HUES64 (cell line): ENCODE measurements around the gene URB1.

Source experiments
- H3K27ac ChIP-seq: 2 replicates; pipeline ENCODE4 v1.7.0; 2013; ENCODE audit warnings: low read depth, low read length, inconsistent platforms
- H3K27me3 ChIP-seq: 2 replicates; pipeline ENCODE4 v1.6.1; 2013; ENCODE audit warnings: mild to moderate bottlenecking, low read length; ENCODE audit not compliant: insufficient read depth
- H3K36me3 ChIP-seq: 2 replicates; pipeline ENCODE4 v1.6.1; 2013; ENCODE audit warnings: mild to moderate bottlenecking, low read length; ENCODE audit not compliant: insufficient read depth
- H3K4me1 ChIP-seq: 2 replicates; pipeline ENCODE4 v1.6.1; 2013; ENCODE audit warnings: mild to moderate bottlenecking, low read length, moderate library complexity; ENCODE audit not compliant: insufficient read depth
- H3K4me3 ChIP-seq: 2 replicates; pipeline ENCODE4 v1.5.1; 2013; ENCODE audit warnings: mild to moderate bottlenecking, low read length, moderate library complexity
- H3K9ac ChIP-seq: 2 replicates; pipeline ENCODE4 v1.6.1; 2013; ENCODE audit warnings: mild to moderate bottlenecking, low read depth, low read length
- H3K9me3 ChIP-seq: 2 replicates; pipeline ENCODE4 v1.6.1; 2013; ENCODE audit warnings: low read depth, low read length; ENCODE audit not compliant: insufficient read depth
- WGBS: fragments of 150-250, 120-280 bp; methylation state at CpG from one replicate; pipeline ENCODE4 v1.1.7; 2013; ENCODE audit warnings: missing lambda C conversion rate; 5-methylcytosine and 5-hydroxymethylcytosine counted together

URB1 gene

DNA sequence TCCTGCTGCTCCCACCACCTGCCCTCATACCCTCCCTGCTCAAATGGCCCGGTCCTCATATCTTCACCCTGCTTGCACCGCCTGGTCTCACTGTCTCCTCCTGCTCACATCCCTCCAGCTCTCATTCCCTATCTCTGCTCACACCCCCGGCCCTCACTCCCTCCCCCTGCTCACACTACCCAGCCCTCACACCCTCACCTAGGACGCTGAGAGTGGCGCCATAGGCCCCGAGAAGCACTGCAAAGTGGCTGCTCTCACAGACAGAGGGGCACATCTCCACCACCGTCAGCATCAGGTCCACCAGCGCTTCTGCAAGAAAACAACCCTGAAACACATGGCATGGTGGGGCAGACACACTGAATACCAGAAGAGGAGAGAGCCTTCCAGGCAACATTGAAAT lies 55.6 kb downstream of the URB1 start:
- 91% methylated on average over 8 of the region's 8 CpGs for WGBS
- Histone ChIP-seq H3K9ac (no peak overlapping the region), H3K36me3 (peaks cover 95% of the 10 kb centered on the region)

DNA sequence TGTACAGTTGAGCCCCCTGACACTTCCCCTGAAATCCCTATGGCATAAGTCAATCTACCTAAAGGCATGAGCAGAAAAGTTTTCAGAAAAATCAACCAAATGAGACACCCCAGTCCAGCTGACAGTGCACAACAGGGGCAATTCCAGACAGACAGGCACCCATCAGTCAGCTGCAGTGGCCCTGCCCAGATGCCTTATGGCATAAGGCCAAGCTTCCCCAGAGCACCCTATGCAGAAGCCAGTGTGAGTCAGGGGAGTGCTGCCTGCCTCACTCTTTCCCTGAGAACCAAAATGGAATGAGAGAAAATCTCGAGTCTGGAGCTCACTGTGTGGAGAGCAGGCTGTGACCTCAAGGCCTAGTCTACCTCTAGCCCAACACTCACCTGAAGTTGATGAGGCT lies 56.1 kb downstream of the URB1 start:
- WGBS = 88% methylated on average over 1 of the region's 1 CpG
- Histone ChIP-seq H3K27me3 (no peaks in the 10 kb centered on the region), H3K36me3 (peaks cover 95% of the 10 kb centered on the region), H3K4me3 (no peak overlapping the region), H3K4me1 (peaks cover 9% of the 10 kb centered on the region; the same call in 1 of the 2 replicates), H3K9me3 (0 out of 2 replicates have a peak, but pooled peaks cover 3% of the 10 kb centered on the region), H3K27ac (no peak overlapping the region), H3K9ac (no peak overlapping the region)

More for the DNA sequence above, 55.6 kb downstream of the URB1 start:
- Histone ChIP-seq H3K27ac (no peak overlapping the region), H3K4me3 (no peak overlapping the region), H3K9me3 (0 out of 2 replicates have a peak, but pooled peaks cover 3% of the 10 kb centered on the region), H3K4me1 (peaks cover 5% of the 10 kb centered on the region; the same call in 1 of the 2 replicates), H3K27me3 (no peaks in the 10 kb centered on the region)

DNA sequence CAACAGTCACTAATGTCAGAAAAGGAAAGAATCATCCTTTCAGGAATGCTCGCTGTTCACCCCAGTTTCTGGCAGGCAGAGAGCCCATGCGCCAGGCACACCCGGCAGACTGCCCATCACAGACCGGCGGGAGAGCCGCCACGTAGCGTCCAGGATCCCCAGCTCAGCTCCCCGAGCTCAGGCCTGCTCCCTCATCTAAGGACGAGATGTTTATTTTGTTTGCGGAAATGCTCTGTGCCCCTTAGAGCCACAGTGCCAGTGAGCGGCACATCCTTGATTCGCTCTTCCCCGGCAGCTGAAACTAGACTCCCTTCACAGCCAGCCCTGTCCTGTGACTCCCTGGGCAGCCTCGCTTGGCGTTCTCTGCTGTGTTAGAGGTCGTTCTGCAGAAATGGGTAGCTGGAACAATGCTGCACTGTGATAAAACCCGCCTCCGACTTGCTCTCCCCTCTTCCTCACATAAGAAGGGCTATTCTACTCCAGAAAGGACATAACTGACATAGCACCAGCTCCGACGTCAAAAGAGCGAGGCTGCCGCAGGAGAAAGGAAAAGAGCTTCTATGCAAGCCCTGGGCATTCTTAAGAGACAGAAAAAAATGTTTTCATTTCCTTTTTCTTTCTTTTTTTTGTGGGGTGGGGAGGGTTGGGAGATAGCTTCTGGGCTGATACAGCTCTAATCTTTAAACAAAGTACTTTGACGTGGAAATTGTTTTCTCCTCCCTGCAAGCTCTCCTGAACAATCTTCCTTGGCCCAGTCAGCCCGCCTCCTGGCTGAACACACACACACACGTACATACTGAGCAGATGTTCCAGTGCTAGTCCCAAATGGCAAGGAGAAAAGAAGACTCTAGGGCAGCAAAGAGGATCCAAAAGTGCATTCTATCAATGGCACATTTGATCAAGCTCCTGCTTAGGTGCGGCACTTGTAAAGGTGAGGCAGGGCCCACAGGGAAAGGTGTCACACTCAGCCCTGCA lies 56.9 kb downstream of the URB1 start:
- H3K27me3 ChIP-seq = no peaks in the 10 kb centered on the region
- H3K4me1 ChIP-seq = peaks cover 17% of the 10 kb centered on the region; the same call in 1 of the 2 replicates
- 0 out of 2 replicates have a peak, but pooled peaks cover 3% of the 10 kb centered on the region for H3K9me3 ChIP-seq
- no peak overlapping the region for H3K9ac ChIP-seq
- 90% methylated on average over 27 of the region's 27 CpGs for WGBS
- H3K36me3 ChIP-seq = peaks cover 94% of the 10 kb centered on the region
- peak overlapping the region; percentile 3; the same call in 1 of the 2 replicates for H3K27ac ChIP-seq
- H3K4me3 ChIP-seq = no peak overlapping the region

DNA sequence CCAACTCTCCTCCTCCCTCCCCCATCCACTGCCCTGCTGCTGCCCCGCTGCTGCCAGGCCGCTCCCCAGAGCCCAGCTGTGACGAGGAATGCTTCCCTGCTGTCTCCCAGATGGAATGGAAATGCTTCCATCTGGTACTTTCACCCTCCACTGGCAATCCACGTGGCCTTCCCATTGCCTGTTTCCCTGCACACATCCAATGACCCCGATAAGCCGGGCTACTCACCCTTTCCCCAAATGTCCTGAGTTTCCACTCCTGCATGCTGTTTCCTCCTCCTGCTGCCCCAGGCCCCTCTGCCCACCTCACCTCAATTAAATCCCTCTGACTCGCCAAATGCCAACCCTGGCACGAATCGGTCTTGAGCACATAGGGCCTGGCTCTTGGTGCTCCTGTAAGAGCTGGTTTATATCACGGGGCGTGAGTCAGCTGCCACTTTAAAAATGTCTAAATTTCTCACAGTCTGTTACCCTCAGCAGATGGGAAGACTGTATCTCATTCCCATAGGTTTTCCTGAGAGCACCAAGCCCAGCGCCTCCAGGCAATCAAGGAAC lies 57.8 kb downstream of the URB1 start:
- peaks cover 94% of the 10 kb centered on the region for H3K36me3 ChIP-seq
- no peak overlapping the region for H3K4me3 ChIP-seq
- H3K9ac ChIP-seq = no peak overlapping the region
- H3K9me3 ChIP-seq = 0 out of 2 replicates have a peak, but pooled peaks cover 3% of the 10 kb centered on the region
- peak overlapping the region; percentile 3; the same call in 1 of the 2 replicates for H3K27ac ChIP-seq
- H3K27me3 ChIP-seq = no peaks in the 10 kb centered on the region
- WGBS = 74% methylated on average over 12 of the region's 12 CpGs
- peaks cover 23% of the 10 kb centered on the region; the same call in 1 of the 2 replicates for H3K4me1 ChIP-seq

DNA sequence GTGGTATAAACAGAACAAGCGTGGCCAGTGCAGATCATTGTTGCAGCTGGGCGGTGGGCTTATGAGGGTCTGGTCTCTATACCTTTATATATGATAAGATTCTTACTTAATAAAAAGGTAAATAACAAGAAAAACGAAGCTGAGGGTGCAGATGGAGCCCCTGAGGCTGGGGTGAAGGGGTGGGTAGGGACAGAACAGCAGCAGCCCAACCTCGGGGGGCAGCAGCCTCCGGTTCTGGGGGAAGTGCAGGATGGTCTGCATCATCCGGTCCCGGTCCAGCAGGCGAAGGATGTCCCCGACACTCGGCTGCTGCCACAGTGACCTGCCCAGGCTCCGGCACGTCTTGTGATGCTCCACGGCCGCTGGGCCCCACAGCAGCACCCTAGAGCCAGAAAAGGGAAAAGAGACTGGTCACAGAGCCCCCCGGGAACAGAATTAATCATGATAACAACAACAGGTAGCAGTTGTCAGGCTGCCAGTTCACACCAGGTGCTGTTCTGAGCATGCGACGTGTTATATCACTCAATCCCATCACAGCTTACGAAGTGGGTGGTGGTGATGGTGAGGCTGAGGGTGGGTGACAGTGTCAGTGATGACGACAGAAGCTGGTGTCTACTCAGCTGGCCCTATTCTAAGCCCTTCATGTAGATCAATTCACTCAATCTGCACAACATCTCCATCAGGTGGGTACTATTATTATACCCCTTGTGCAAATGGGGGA lies 58.7 kb downstream of the URB1 start:
- WGBS = 97% methylated on average over 18 of the region's 19 CpGs
- no peaks in the 10 kb centered on the region for H3K27me3 ChIP-seq
- 0 out of 2 replicates have a peak, but pooled peaks cover 3% of the 10 kb centered on the region for H3K9me3 ChIP-seq
- peaks cover 23% of the 10 kb centered on the region; the same call in 1 of the 2 replicates for H3K4me1 ChIP-seq
- peaks cover 96% of the 10 kb centered on the region for H3K36me3 ChIP-seq
- H3K9ac ChIP-seq = no peak overlapping the region
- no peak overlapping the region for H3K4me3 ChIP-seq
- H3K27ac ChIP-seq = no peak overlapping the region

DNA sequence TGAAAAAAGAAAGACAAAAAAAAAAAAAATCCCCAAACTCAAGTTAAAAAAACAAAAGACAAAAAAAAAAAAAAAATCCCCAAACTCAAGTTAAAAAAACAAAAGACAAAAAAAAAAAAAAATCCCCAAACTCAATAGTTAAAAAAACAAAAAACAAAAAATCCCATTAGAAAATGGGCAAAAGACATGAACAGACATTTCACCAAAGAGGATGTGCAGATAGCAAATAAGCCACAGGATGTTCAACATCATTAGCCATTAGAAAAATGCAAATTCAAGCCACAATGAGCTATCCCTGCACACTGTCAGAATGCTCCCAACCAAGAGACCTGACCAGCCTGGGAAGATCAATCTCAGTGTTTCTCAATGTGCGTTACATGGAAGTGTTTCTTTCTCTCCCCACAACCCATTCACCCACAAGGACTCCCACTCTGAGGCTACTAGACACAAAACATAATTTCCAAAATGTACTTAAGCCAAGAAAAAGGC lies 60.3 kb downstream of the URB1 start:
- no peak overlapping the region for H3K9ac ChIP-seq
- H3K4me1 ChIP-seq = peaks cover 23% of the 10 kb centered on the region; the same call in 1 of the 2 replicates
- no peak overlapping the region for H3K4me3 ChIP-seq
- peaks cover 3% of the 10 kb centered on the region; the same call in 1 of the 2 replicates for H3K9me3 ChIP-seq
- no peaks in the 10 kb centered on the region for H3K27me3 ChIP-seq
- H3K27ac ChIP-seq = no peak overlapping the region
- peaks cover 95% of the 10 kb centered on the region for H3K36me3 ChIP-seq
- 100% methylated on average over 1 of the region's 1 CpG for WGBS

DNA sequence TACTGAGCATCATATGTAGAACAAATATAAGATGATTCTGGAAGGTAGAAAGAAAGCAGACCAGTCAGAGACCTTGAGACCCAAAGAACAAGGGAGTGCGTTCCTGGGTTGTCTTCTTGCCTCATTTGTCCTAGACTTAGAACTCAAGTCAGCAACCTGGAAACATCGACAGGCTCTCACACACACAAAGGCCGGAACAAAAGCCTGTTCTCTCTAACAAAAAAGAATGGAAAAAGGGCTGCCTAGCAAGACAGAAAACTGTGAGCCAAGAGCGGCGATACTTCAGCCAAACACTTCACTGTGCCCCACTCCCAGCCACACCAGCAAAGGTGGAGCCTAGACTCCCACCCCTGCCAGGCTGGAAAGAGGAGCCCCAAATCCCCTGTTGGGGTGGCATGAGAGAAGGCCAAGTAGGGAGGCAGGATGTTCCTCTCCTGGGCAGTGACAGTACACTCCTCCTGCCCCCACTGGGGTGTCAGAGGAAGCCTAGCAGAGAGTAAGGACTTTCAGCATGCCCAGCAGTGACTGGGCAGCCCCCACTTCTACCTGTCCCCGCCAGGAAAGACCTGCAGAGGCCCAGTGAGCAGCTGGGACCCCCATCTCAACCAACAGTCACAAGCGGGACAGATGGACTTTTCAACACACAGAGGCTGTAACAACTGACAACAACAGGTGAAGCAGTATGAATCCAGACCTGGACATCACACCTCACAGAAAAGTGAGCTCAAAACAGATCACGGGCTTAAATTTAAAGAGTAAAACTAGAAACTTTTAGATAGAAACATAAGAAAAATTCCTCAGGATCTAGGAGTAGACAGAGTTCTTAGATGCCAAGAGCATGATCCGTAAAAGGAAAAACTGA lies 61.1 kb downstream of the URB1 start:
- peaks cover 92% of the 10 kb centered on the region for H3K36me3 ChIP-seq
- H3K9me3 ChIP-seq = peaks cover 3% of the 10 kb centered on the region; the same call in 1 of the 2 replicates
- no peaks in the 10 kb centered on the region for H3K27me3 ChIP-seq
- H3K27ac ChIP-seq = peak overlapping the region; percentile 8; the same call in 1 of the 2 replicates
- H3K9ac ChIP-seq = 0 out of 2 replicates have a peak overlapping the region, but pooled peaks have one; percentile 32
- H3K4me1 ChIP-seq = peaks cover 23% of the 10 kb centered on the region; the same call in 1 of the 2 replicates
- no peak overlapping the region for H3K4me3 ChIP-seq
- WGBS = 91% methylated on average over 8 of the region's 9 CpGs

DNA sequence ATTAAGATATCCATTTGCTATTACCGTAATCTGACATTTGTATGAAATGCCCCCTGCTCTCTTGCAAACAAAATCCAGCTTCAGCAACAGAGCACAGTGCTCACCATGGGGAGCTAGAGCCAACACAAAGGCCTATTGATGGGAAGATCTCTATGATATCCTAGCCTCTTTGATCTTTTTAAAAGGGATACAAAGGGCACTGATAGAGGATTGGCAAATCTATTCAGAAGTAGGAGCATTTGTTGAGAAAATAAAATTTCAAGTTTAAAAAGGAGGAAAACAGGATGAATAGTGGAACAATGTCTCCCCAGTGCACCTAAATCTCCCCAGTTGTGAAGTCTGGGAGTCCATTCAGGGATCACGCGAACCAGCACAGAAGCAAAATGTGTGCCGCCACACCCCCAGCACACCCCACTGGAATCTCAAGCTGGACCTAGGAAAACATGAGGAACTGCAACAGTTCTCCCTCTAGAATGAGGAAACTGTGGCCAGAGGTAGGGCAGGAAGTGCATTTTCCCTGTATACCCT lies 62.0 kb downstream of the URB1 start:
- Histone ChIP-seq H3K27ac (peak overlapping the region; percentile 8; the same call in 1 of the 2 replicates), H3K9me3 (peaks cover 3% of the 10 kb centered on the region; the same call in 1 of the 2 replicates), H3K9ac (peak overlapping the region; percentile 21; the same call in 1 of the 2 replicates), H3K27me3 (no peaks in the 10 kb centered on the region), H3K36me3 (peaks cover 92% of the 10 kb centered on the region), H3K4me3 (no peak overlapping the region), H3K4me1 (peaks cover 23% of the 10 kb centered on the region; the same call in 1 of the 2 replicates)
- whole genome bisulfite sequencing = 76% methylated on average over 4 of the region's 4 CpGs

DNA sequence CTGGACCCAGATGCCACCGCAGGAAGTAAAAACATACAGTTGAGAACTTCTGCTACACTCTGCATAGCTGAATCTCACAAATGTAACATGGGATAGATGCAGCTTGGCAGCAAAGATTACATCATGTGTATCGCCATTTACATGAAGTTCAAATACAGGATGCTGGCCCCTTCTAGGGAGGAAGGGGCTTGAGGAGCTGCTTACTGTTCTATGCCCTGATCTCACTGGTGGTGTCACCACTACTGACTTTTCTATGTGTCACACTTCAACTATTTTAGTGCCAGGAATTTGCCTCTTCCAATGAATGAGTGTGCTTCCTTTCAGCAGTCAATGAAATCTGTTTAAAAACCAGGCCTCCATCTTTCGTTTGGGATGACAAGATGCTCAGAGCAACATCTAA lies 63.0 kb downstream of the URB1 start:
- H3K36me3 ChIP-seq = peaks cover 92% of the 10 kb centered on the region
- no peaks in the 10 kb centered on the region for H3K27me3 ChIP-seq

More for the DNA sequence above, 63.0 kb downstream of the URB1 start:
- Histone ChIP-seq H3K9ac (no peak overlapping the region), H3K4me3 (no peak overlapping the region), H3K9me3 (peaks cover 3% of the 10 kb centered on the region; the same call in 1 of the 2 replicates), H3K27ac (no peak overlapping the region), H3K4me1 (peaks cover 18% of the 10 kb centered on the region; the same call in 1 of the 2 replicates)
- 93% methylated on average over 3 of the region's 3 CpGs for whole genome bisulfite sequencing
